Astrocyte of the cerebellum (primary cell): ENCODE data around the gene STK25.

Source experiments
- DNase-seq: peaks from one replicate; pipeline ENCODE4 v3.0.0-alpha.2; 2011; ENCODE audit warnings: low read depth
- H3K4me3 ChIP-seq: 2 replicates; pipeline ENCODE4 v1.5.1; 2011; ENCODE audit warnings: mild to moderate bottlenecking, low read depth, low read length, moderate library complexity
- CTCF ChIP-seq: IDR thresholded peaks from 2 replicates; pipeline ENCODE4 v1.5.1; 2012; ENCODE audit warnings: low read length, low read depth, moderate library complexity, mild to moderate bottlenecking; ENCODE audit errors: missing control alignments
- in situ Hi-C: cut with HindIII; loops from 2 replicates; pipeline ENCODE4 v1.10.0; 2017; ENCODE audit warnings: low sequenced_read_pairs

Gene STK25

DNA sequence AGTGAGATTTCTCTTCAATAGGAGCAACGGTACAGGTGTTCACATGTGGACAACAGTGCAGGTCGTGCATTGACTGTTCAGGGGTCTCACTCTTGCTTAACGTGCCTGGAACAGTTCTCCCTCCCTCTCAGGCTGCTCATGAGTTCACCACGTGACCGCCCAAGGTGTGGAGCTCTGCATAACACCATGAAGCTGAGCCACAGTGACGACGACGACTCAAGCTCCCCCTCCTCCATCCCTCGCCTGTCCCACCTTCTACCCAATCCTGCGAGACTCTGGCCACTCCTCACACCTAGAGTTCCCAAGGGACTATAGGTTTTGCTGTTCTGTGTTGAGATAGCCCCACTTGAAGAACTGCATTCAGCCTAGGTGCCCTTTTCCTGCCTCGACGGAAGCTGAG, 42.8 kb downstream of the STK25 start:
- DNase-seq = no peak
- no peak for TF ChIP-seq CTCF
- H3K4me3 ChIP-seq = no peak overlapping the region
- in situ Hi-C loops = no loop called here

DNA sequence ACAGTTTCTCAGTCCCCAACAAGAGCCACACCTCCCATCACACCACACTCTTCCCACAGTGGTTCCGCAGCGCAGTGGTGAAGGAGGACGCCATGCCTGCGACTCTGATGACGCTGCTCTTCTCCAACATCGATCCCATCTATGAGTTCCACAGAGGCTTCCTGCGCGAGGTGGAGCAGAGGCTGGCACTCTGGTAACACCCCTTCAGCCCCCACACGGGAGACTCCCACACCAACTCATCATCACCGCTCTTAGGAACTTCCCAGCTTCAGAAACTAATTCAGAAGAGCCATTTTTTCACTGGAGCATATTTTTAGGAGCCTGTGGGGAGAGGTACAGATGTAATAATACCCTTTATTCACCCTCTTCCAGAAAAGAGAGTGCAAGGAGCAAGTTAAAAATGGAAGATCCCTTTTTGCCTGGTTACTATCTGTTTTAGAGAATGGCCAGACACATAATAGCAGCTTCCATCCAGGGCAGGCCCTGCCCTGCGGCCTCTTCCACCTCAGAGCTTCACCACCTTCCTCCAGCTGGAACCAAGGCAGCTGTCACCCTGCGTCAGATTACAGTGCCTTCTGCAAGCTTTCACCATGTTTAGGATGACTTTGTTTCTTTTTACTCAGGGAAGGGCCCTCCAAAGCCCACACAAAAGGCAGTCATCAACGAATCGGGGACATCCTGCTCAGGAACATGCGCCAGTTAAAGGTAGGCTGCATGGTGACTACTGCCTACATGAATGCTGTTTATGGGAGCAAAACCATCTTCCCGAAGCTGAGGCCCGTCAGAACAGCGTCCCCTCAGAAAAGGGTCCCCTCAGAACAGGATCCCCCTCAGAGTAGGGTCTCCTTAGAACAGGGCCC, 44.9 kb downstream of the STK25 start:
- no peak overlapping the region for H3K4me3 ChIP-seq
- DNase-seq = no peak
- in situ Hi-C loops = no loop called here
- TF ChIP-seq CTCF = no peak

DNA sequence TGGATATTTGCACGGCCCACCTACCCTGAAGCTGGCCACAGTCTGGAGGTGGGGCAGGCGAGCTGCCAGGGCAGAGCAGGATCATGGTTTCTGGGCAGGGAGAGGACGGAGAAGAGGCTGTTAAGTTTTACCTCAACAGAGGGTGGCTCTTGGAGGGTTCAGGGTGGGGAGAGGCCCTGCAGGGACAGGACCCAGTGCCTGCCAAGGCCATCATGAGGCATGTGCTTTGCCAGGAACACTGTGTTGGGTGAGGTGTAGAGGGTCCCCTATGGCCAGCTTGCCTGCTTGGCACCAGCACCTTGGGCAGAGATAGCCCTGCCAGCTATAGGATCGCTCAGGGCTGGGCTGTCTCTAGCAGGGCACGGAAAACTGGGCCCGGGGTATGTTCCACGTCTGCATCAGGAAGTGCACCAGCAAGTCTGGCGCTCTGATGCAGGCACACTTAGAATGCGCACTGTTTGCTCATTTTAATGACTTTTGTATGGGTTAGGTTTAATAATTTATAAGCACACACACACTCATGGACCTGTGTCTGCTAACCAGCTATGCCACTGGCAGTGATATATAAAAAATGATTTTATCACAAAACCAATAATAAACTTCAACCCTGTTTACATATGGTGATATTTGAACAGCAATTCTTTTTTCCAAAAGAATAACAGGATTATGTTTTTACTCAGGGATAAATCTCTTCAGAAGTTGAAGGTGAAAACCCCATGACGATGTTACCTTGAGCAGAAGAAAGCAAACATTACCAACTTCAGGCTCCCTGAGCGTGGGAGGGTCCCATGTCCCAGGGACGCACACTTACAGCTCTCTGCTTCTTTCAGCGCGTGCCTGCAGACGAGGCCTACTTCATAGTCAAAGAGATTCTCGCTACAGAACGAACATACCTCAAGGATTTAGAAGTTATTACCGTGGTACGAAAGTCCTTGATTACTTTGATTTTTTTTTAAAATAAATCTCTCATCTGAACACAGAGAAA, 46.4 kb downstream of the STK25 start:
- H3K4me3 ChIP-seq = no peak overlapping the region
- no peak for DNase-seq
- in situ Hi-C loops = no loop called here
- TF ChIP-seq CTCF = no peak

DNA sequence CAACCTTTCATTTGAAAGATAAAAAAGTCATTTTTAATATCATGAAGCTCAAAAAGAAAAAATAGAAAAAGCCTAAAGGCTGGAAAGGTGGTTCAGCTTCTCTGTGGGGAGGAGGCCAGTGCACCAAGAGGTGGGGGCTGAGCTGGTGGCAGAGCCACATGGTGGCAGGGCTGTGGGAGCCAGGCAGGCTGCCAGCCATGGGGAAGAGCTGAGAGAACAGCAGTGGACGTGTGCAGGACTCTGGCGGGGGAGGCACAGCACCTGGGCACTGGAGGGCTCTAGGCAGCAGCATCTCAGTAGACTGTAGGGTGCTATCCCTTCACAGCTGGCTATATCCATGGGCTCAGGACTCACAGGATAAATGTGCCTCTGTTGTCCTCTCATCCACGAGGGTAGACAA, 47.8 kb downstream of the STK25 start:
- TF ChIP-seq CTCF = no peak
- in situ Hi-C loops = no loop called here
- no peak overlapping the region for H3K4me3 ChIP-seq
- DNase-seq = no peak

DNA sequence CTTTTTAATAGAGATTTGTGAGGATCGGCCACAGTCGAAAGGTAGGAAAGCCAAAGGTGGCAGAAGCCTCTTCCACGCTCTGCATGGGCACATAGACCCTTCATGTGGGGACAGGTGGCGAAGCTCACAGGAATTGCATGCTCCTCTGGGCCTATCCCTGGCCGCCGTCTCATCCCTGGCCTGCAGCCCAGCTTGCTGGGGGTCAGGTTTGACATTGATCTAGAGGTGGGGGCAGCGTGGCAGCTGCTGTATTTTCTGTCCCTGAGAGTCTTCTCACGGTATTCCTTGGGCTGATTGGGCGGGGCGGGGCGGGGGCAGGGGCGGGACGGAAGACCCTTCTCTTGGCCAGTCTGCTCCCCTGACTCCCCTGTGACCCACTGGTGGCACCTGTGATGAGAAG, 48.9 kb downstream of the STK25 start:
- in situ Hi-C loops = no loop called here
- no peak overlapping the region for H3K4me3 ChIP-seq
- no peak for TF ChIP-seq CTCF
- no peak for DNase-seq

- no peak overlapping the region for H3K4me3 ChIP-seq
- in situ Hi-C loops = no loop called here
- no peak for DNase-seq
- TF ChIP-seq CTCF = no peak
These were observed 49.7 kb downstream of the STK25 start for GRCh38 chr2:241458687-241459086.
